ENCODE results near the gene CGN.

- no peak for TF ChIP-seq ZNF202 (tag by site-specific recombination; IDR thresholded peaks at IDR 0.05; ENCODE audit: borderline replicate concordance)
- TF ChIP-seq, protein P1, sequence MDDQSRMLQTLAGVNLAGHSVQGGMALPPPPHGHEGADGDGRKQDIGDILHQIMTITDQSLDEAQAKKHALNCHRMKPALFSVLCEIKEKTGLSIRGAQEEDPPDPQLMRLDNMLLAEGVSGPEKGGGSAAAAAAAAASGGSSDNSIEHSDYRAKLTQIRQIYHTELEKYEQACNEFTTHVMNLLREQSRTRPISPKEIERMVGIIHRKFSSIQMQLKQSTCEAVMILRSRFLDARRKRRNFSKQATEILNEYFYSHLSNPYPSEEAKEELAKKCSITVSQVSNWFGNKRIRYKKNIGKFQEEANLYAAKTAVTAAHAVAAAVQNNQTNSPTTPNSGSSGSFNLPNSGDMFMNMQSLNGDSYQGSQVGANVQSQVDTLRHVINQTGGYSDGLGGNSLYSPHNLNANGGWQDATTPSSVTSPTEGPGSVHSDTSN (CRISPR knock-in tag; IDR thresholded peaks at IDR 0.05), result no peak
- no peak for TF ChIP-seq ZNF837 (tag by site-specific recombination; IDR thresholded peaks at IDR 0.05)
- no peak for TF ChIP-seq ZNF362 (tag by site-specific recombination; IDR thresholded peaks at IDR 0.05)
- TF ChIP-seq, protein P2, sequence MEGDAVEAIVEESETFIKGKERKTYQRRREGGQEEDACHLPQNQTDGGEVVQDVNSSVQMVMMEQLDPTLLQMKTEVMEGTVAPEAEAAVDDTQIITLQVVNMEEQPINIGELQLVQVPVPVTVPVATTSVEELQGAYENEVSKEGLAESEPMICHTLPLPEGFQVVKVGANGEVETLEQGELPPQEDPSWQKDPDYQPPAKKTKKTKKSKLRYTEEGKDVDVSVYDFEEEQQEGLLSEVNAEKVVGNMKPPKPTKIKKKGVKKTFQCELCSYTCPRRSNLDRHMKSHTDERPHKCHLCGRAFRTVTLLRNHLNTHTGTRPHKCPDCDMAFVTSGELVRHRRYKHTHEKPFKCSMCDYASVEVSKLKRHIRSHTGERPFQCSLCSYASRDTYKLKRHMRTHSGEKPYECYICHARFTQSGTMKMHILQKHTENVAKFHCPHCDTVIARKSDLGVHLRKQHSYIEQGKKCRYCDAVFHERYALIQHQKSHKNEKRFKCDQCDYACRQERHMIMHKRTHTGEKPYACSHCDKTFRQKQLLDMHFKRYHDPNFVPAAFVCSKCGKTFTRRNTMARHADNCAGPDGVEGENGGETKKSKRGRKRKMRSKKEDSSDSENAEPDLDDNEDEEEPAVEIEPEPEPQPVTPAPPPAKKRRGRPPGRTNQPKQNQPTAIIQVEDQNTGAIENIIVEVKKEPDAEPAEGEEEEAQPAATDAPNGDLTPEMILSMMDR (tag by site-specific recombination; IDR thresholded peaks at IDR 0.05), result no peak
- TF ChIP-seq ZNF24 (tag by site-specific recombination; IDR thresholded peaks at IDR 0.05), result no peak
- TF ChIP-seq, protein P3, sequence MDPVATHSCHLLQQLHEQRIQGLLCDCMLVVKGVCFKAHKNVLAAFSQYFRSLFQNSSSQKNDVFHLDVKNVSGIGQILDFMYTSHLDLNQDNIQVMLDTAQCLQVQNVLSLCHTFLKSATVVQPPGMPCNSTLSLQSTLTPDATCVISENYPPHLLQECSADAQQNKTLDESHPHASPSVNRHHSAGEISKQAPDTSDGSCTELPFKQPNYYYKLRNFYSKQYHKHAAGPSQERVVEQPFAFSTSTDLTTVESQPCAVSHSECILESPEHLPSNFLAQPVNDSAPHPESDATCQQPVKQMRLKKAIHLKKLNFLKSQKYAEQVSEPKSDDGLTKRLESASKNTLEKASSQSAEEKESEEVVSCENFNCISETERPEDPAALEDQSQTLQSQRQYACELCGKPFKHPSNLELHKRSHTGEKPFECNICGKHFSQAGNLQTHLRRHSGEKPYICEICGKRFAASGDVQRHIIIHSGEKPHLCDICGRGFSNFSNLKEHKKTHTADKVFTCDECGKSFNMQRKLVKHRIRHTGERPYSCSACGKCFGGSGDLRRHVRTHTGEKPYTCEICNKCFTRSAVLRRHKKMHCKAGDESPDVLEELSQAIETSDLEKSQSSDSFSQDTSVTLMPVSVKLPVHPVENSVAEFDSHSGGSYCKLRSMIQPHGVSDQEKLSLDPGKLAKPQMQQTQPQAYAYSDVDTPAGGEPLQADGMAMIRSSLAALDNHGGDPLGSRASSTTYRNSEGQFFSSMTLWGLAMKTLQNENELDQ (tag by site-specific recombination; IDR thresholded peaks at IDR 0.05; ENCODE audit: low read depth), result no peak
- no peak for TF ChIP-seq ZNF302 (tag by site-specific recombination; IDR thresholded peaks at IDR 0.05; ENCODE audit: low read depth)
- no peak for TF ChIP-seq ZNF76 (tag by site-specific recombination; IDR thresholded peaks at IDR 0.05; ENCODE audit: borderline replicate concordance, low read depth)
- no peak for TF ChIP-seq ZNF157 (tag by site-specific recombination; IDR thresholded peaks at IDR 0.05)
- TF ChIP-seq ZNF521 (tag by site-specific recombination; IDR thresholded peaks at IDR 0.05), result no peak
- TF ChIP-seq KLF9 (tag by site-specific recombination; IDR thresholded peaks at IDR 0.05; ENCODE audit: low read depth), result no peak
- no peak for TF ChIP-seq ZNF184 (tag by site-specific recombination; IDR thresholded peaks at IDR 0.05)
These were observed 32.9 kb upstream of the CGN start for GRCh38 chr1:151478140-151478812.

All from HEK293 (cell line).